22Rv1 (cell line): Measurements from ENCODE around the gene BMP2K.

Source experiments
- H3K27ac ChIP-seq: fragments of 450-650 bp; 2 replicates; pipeline ENCODE4 v1.5.1; 2017
- ZFX ChIP-seq: fragments of 450-650 bp; IDR thresholded peaks from 2 replicates; pipeline ENCODE4 v1.6.1; 2017; ENCODE audit warnings: antibody characterized with exemption, borderline replicate concordance
- TF ChIP-seq, protein P1 (sequence below): fragments of 450-650 bp; IDR thresholded peaks from 2 replicates; pipeline ENCODE4 v1.5.1; 2017; ENCODE audit warnings: mild to moderate bottlenecking

The BMP2K gene

DNA sequence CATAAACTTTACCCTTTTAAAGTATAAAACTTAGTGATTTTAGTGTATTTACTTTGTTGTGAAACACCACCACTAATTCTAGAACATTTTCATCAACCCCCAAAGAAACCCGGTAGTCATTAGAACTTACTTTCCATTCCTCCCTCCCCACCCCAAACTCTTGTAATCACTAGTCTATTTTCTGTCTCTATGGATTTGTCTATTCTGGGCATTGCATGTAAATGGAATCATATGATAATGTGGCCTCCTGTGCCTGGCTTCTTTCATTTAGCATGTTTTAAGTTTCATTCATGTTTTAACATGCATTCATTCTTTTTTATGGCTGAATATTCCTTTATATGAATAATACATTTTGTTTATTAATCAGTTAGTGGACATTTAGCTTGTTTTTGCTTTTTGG, 27.8 kb downstream of the BMP2K start:
- TF ChIP-seq, protein P1, sequence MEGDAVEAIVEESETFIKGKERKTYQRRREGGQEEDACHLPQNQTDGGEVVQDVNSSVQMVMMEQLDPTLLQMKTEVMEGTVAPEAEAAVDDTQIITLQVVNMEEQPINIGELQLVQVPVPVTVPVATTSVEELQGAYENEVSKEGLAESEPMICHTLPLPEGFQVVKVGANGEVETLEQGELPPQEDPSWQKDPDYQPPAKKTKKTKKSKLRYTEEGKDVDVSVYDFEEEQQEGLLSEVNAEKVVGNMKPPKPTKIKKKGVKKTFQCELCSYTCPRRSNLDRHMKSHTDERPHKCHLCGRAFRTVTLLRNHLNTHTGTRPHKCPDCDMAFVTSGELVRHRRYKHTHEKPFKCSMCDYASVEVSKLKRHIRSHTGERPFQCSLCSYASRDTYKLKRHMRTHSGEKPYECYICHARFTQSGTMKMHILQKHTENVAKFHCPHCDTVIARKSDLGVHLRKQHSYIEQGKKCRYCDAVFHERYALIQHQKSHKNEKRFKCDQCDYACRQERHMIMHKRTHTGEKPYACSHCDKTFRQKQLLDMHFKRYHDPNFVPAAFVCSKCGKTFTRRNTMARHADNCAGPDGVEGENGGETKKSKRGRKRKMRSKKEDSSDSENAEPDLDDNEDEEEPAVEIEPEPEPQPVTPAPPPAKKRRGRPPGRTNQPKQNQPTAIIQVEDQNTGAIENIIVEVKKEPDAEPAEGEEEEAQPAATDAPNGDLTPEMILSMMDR: no peak
- TF ChIP-seq ZFX: no peak
- no peak overlapping the region for H3K27ac ChIP-seq

DNA sequence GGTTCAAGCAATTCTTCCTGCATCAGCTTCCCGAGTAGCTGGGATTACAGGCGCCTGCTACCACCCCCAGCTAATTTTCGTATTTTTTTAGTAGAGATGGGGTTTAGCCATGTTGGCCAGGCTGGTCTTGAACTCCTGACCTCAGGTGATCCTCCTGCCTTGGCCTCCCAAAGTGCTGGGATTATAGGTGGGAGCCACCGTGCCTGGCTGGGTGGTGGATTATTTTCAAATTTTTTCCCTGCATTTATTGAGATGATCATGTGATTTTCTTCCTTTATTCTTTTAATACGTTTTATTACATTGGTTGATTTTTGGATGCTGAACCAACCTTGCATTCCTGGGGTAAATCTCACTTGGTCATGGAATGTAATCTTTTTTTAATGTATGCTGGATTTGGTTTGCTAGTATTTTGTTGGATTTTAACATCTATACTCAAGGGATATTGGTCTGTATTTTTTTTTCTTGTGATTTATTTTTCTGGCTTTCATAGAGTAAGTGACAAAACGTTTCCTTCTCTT, 30.9 kb downstream of the BMP2K start:
- no peak overlapping the region for H3K27ac ChIP-seq
- TF ChIP-seq, protein P1: no peak
- no peak for TF ChIP-seq ZFX

DNA sequence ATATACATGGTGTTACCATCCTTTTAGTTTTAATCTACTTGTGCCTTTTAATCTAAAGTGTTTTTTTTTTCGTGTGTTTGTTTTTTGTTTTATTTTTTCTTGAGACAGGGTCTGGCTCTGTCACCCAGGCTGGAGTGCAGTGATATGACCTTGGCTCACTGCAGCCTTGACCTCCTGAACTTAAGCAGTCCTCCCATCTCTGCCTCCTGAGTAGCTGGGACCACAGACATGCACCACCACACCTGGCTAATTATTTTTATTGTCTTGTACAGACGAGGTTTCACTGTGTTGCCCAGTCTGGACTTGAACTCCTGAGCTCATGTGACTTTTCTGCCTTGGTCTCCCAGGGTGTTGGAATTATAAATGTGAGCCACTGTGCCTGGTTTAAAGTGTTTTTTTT, 33.1 kb downstream of the BMP2K start:
- H3K27ac ChIP-seq: no peak overlapping the region
- TF ChIP-seq, protein P1: no peak
- TF ChIP-seq ZFX: no peak

DNA sequence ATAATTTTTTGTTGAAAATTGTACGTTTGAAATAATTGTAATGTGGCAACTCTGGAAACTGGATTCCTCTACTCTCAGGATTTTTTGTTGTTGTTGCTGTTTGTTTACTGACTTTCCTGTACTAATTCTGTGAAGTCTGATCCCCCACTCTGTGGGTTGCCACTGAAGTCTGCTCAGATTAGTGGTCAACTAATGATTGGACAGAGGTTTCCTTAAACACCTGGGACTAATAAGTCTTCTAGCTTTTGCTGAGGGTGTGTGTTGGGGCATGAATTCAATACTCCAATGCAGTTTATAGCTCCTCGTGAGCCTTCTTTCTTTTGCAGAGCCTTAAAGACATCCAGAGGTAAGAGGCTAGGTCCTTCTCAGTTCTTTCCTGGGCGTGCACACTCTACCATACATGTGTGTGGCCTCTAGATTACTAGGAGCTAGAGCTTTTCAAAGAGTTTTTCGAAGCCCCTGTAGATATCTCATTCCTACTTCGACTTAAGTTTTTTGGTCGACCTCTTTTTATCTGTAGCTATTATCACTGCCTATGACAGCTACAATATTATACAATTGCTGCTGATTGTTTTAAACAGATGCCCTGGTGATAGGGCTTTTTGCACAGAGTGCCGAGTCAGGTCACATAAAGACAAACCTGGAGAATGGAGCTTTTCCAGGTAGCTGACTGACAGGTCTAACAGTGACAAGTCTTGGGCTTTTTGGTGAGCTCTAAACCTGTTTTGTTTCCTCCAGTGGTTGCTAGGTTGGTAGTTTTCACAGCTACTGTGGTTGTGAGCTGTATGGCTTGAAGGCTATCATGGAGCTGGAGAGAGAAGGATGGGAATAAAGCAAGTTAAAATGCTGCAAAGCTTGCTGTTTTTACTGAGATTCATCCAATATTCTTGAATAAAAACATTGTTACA, 34.0 kb downstream of the BMP2K start:
- no peak for TF ChIP-seq ZFX
- TF ChIP-seq, protein P1: no peak
- H3K27ac ChIP-seq: no peak overlapping the region

DNA sequence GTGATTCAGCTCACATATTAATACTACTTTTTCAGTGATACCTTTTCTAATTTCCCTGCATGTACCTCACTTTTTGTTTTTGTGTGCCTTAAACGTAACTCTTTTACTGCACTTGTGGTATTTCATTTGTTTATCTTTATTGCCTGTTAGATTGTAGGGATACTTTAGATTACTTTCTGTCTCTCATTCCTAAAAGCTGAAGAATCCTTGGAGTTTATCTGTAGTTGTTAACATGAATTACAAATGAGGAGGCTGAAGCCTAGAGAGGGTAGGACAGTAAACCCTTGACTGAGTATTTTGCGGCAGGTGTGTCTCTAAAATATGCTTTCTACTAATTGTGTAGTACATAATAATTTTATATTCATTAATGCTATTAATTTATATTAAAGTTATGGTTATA, 34.9 kb downstream of the BMP2K start:
- no peak overlapping the region for H3K27ac ChIP-seq
- no peak for TF ChIP-seq ZFX
- TF ChIP-seq, protein P1: no peak

DNA sequence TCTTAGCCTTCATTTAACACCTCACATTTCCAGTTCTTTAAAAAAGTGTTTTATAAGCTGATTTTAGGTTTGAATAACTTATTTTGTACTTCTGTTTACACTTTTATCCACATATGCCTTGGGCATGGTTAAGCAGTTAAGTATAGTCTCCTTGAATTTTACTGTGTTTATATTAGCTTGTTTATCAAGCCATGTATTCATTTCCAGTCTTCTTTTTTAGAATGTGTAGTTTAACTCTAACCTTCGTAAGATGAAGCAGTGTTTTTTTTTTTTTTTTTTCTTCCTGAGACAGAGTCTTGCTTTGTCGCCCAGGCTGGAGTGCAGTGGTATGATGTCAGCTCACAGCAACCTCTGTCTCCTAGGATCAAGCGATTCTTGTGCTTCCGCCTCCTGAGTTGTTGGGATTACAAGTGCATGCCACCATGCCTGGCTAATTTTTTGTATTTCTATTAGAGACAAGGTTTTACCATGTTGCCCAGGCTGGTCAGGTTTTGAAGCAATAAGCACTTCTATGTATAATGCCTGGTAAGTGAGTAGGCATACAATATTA, 42.5 kb downstream of the BMP2K start:
- H3K27ac ChIP-seq: no peak overlapping the region
- TF ChIP-seq, protein P1: no peak
- no peak for TF ChIP-seq ZFX

DNA sequence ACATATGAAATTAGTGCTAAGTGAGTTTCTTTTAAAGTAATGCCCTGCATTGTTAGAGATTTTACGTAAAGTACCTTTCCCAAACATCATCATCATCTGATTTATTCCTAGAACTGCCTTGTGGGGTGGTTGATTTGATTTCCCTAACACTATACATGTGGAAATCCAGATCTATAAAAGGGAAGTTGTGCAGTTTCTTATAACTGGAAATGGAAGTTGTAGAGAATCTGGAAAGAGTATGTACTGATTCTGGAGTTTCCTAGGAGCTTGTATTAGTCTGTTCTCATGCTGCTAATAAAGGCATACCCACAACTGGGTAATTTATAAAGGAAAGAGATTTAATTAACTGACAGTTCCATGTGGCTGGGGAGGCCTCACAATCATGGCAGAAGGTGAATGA, 47.9 kb downstream of the BMP2K start:
- TF ChIP-seq, protein P1: no peak
- TF ChIP-seq ZFX: no peak
- H3K27ac ChIP-seq: no peak overlapping the region
